ENCODE data around the gene ERVFRD-1.
"Not testable (repeated sequence)": the region's sequence is repeated elsewhere in the genome, so short reads cannot be mapped to it uniquely, and the experiment has no call there.

Gene ERVFRD-1

GRCh38 chr6:11097476-11097875, 14.0 kb downstream of the ERVFRD-1 start:
- Histone ChIP-seq H3K36me3 (peaks cover 31 to 59% (median 51%) of the 10 kb centered on the region in 11 experiments; a peak in 21 of 22 replicates), H3K4me1 (peaks cover 19 to 26% (median 23%) of the 10 kb centered on the region in 10 experiments), H3K9ac (no peak overlapping the region), H3K9me3 (replicated peaks in 1 of 11) (peaks cover 28 to 42% (median 35%) of the 10 kb centered on the region in 11 experiments), H4K20me1 (peaks cover 0 to 39% (median 15%) of the 10 kb centered on the region in 11 experiments; a peak in 10 of 22 replicates), H3K4me2 (no peak overlapping the region), H3K27ac (no peak overlapping the region), H3K27me3 (no peaks in the 10 kb centered on the region), H3K4me3 (no peak overlapping the region)
- no peak for TF ChIP-seq Cebpa-rat (IDR thresholded peaks at IDR 0.05)

- TF ChIP-seq Cebpa-rat (IDR thresholded peaks at IDR 0.05), result peak in 2 of 11 experiments; percentile 23 to 67; a peak in 2 of 22 replicates
- H3K36me3 ChIP-seq, result peaks cover 27 to 49% (median 39%) of the 10 kb centered on the region in 11 experiments; a peak in 21 of 22 replicates
- no peak overlapping the region for H3K27ac ChIP-seq
- peaks cover 25 to 36% (median 34%) of the 10 kb centered on the region in 10 experiments for H3K4me1 ChIP-seq
- H4K20me1 ChIP-seq, result peaks cover 0 to 39% (median 13%) of the 10 kb centered on the region in 11 experiments; a peak in 10 of 22 replicates
- H3K9me3 ChIP-seq (replicated peaks in 1 of 11), result peaks cover 16 to 28% (median 22%) of the 10 kb centered on the region in 11 experiments
- peak overlapping the region in 3 of 10 experiments; percentile 73 to 79 (median 74); a peak in 7 of 20 replicates for H3K4me3 ChIP-seq
- H3K9ac ChIP-seq, result peak overlapping the region in 1 of 11 experiments; percentile 90; a peak in 2 of 22 replicates
- H3K4me2 ChIP-seq, result peak overlapping the region; percentile 73 to 91 (median 85)
- H3K27me3 ChIP-seq, result no peaks in the 10 kb centered on the region
Measured at GRCh38 chr6:11096109-11096508, 15.4 kb downstream of the ERVFRD-1 start.

GRCh38 chr6:11094941-11095340, 16.6 kb downstream of the ERVFRD-1 start:
- H4K20me1 ChIP-seq, result peaks cover 0 to 39% (median 13%) of the 10 kb centered on the region in 11 experiments; a peak in 10 of 22 replicates
- H3K4me1 ChIP-seq, result peaks cover 25 to 37% (median 36%) of the 10 kb centered on the region in 10 experiments
- peak overlapping the region; percentile 90 to 98 (median 96); a peak in 21 of 22 replicates for H3K27ac ChIP-seq
- peaks cover 16 to 37% (median 27%) of the 10 kb centered on the region in 11 experiments; a peak in 21 of 22 replicates for H3K36me3 ChIP-seq
- peak overlapping the region; percentile 90 to 97 (median 95); a peak in 21 of 22 replicates for H3K9ac ChIP-seq
- peak overlapping the region; percentile 73 to 94 (median 80) for H3K4me3 ChIP-seq
- TF ChIP-seq Cebpa-rat (IDR thresholded peaks at IDR 0.05), result no peak
- H3K4me2 ChIP-seq, result peak overlapping the region; percentile 73 to 91 (median 85)
- no peaks in the 10 kb centered on the region for H3K27me3 ChIP-seq
- peaks cover 5 to 16% (median 11%) of the 10 kb centered on the region in 11 experiments for H3K9me3 ChIP-seq (replicated peaks in 1 of 11)

- peak overlapping the region; percentile 90 to 98 (median 96) for H3K27ac ChIP-seq
- H3K27me3 ChIP-seq, result no peaks in the 10 kb centered on the region
Measured at GRCh38 chr6:11094411-11094851, 17.1 kb downstream of the ERVFRD-1 start.

GRCh38 chr6:11093626-11094410, 17.7 kb downstream of the ERVFRD-1 start, which contains the start of gene SMIM13:
Gene SMIM13 (plus strand): TSS chr6:11093834. CDS start chr6:11094314, 480 bp downstream.
- Histone ChIP-seq H3K9ac (peak within 1 kb of the TSS; percentile 90 to 97 (median 95)), H3K4me3 (peak within 1 kb of the TSS; percentile 73 to 94 (median 80)), H3K4me1 (peaks cover 25 to 37% (median 36%) of the 10 kb centered on the region in 10 experiments), H3K9me3 (replicated peaks in 1 of 11) (peaks cover 0 to 5% (median 0%) of the 10 kb centered on the region in 11 experiments; a peak in 3 of 22 replicates), H3K27ac (peak within 1 kb of the TSS; percentile 90 to 98 (median 96)), H3K36me3 (peaks cover 5 to 26% (median 16%) of the 10 kb centered on the region in 11 experiments; a peak in 18 of 22 replicates), H3K4me2 (peak within 1 kb of the TSS; percentile 73 to 93 (median 86)), H4K20me1 (peaks cover 0 to 39% (median 13%) of the 10 kb centered on the region in 11 experiments; a peak in 10 of 22 replicates), H3K27me3 (no peaks in the 10 kb centered on the region)
- TF ChIP-seq Cebpa-rat (IDR thresholded peaks at IDR 0.05), result 0 out of 22 replicates have a peak, but pooled peaks of 1 of the 11 experiments have one; percentile 17

More at GRCh38 chr6:11094411-11094851, 17.1 kb downstream of the ERVFRD-1 start:
- Histone ChIP-seq H3K9ac (peak overlapping the region; percentile 90 to 97 (median 95)), H3K9me3 (replicated peaks in 1 of 11) (peaks cover 0 to 11% (median 6%) of the 10 kb centered on the region in 11 experiments; a peak in 16 of 22 replicates), H3K36me3 (peaks cover 11 to 32% (median 22%) of the 10 kb centered on the region in 11 experiments; a peak in 21 of 22 replicates), H3K4me3 (peak overlapping the region; percentile 73 to 94 (median 80)), H3K4me2 (peak overlapping the region; percentile 73 to 91 (median 85)), H3K4me1 (peaks cover 25 to 37% (median 36%) of the 10 kb centered on the region in 10 experiments), H4K20me1 (peaks cover 0 to 39% (median 13%) of the 10 kb centered on the region in 11 experiments; a peak in 10 of 22 replicates)
- TF ChIP-seq Cebpa-rat (IDR thresholded peaks at IDR 0.05), result no peak

GRCh38 chr6:11093376-11093625, 18.2 kb downstream of the ERVFRD-1 start:
- peaks cover 0 to 2% (median 0%) of the 10 kb centered on the region in 11 experiments; a peak in 2 of 22 replicates for H3K9me3 ChIP-seq (replicated peaks in 1 of 11)
- H3K4me2 ChIP-seq, result peak overlapping the region; percentile 67 to 93 (median 85)
- no peak for TF ChIP-seq Cebpa-rat (IDR thresholded peaks at IDR 0.05)
- peak overlapping the region; percentile 90 to 98 (median 96) for H3K27ac ChIP-seq
- peaks cover 5 to 21% (median 15%) of the 10 kb centered on the region in 11 experiments; a peak in 16 of 22 replicates for H3K36me3 ChIP-seq
- H3K27me3 ChIP-seq, result no peaks in the 10 kb centered on the region
- H4K20me1 ChIP-seq, result peaks cover 0 to 35% (median 13%) of the 10 kb centered on the region in 11 experiments; a peak in 10 of 22 replicates
- H3K9ac ChIP-seq, result peak overlapping the region; percentile 90 to 97 (median 95)
- peaks cover 25 to 37% (median 36%) of the 10 kb centered on the region in 10 experiments for H3K4me1 ChIP-seq
- H3K4me3 ChIP-seq, result peak overlapping the region; percentile 73 to 94 (median 80)

GRCh38 chr6:11092668-11093375, 18.7 kb downstream of the ERVFRD-1 start:
- Histone ChIP-seq H3K9me3 (replicated peaks in 1 of 11) (peaks cover 0 to 5% (median 0%) of the 10 kb centered on the region in 11 experiments; a peak in 2 of 22 replicates), H3K27ac (peak overlapping the region; percentile 90 to 98 (median 96)), H4K20me1 (peaks cover 0 to 31% (median 13%) of the 10 kb centered on the region in 11 experiments; a peak in 10 of 22 replicates), H3K4me3 (peak overlapping the region; percentile 73 to 94 (median 80)), H3K4me1 (peaks cover 25 to 37% (median 36%) of the 10 kb centered on the region in 10 experiments), H3K9ac (peak overlapping the region; percentile 90 to 97 (median 95)), H3K36me3 (peaks cover 5 to 17% (median 12%) of the 10 kb centered on the region in 11 experiments; a peak in 16 of 22 replicates), H3K4me2 (peak overlapping the region; percentile 67 to 93 (median 85)), H3K27me3 (no peaks in the 10 kb centered on the region)
- no peak for TF ChIP-seq Cebpa-rat (IDR thresholded peaks at IDR 0.05)

GRCh38 chr6:11091141-11091540, 20.4 kb downstream of the ERVFRD-1 start:
- not testable (repeated sequence) for H3K36me3 ChIP-seq, H3K9ac ChIP-seq

More at GRCh38 chr6:11091141-11091540, 20.4 kb downstream of the ERVFRD-1 start:
- not testable (repeated sequence) for H3K27me3 ChIP-seq, H3K4me3 ChIP-seq, H3K27ac ChIP-seq
- Histone ChIP-seq H3K9me3 (replicated peaks in 1 of 11) (peaks cover 6 to 15% (median 9%) of the 10 kb centered on the region in 11 experiments; a peak in 16 of 22 replicates), H3K4me1 (peaks cover 22 to 34% (median 32%) of the 10 kb centered on the region in 10 experiments), H4K20me1 (peaks cover 0 to 14% (median 10%) of the 10 kb centered on the region in 11 experiments; a peak in 9 of 22 replicates), H3K4me2 (peak overlapping the region in 3 of 11 experiments; percentile 3 to 50 (median 34); a peak in 5 of 22 replicates)
